GM12891 (cell line): ENCODE measurements around the gene SIRPA.

Experiments used
- POLR2A ChIP-seq: IDR thresholded peaks from 2 replicates; pipeline ENCODE4 v1.6.1; 2011; ENCODE audit warnings: low read depth, low read length, control low read depth
- POLR2AphosphoS5 ChIP-seq: IDR thresholded peaks from 2 replicates; pipeline ENCODE4 v1.6.1; 2011; ENCODE audit warnings: low read depth, low read length, control low read depth
- TAF1 ChIP-seq: IDR thresholded peaks from 2 replicates; pipeline ENCODE4 v1.6.1; 2011; ENCODE audit warnings: low read depth, low read length, control low read depth

GRCh38 chr20:1915725-1916124, 20.5 kb downstream of the SIRPA start:
- TF ChIP-seq POLR2AphosphoS5 (no peak), POLR2A (no peak), TAF1 (no peak)
